Caki2 (cell line): ENCODE measurements around the gene HSPA1B. TPM values are rescaled to one million over a fixed set of nuclear protein-coding genes. Genes with fewer than 3 reads are reported as not detected.
"Not testable (repeated sequence)": the region's sequence is repeated elsewhere in the genome, so short reads cannot be mapped to it uniquely, and the experiment has no call there.

Experiments used
- DNase-seq: peaks from one replicate; pipeline ENCODE4 v3.0.0-alpha.2; 2015; ENCODE audit warnings: low read depth
- in situ Hi-C: cut with HindIII; loops from 2 replicates; pipeline ENCODE4 v1.10.0; 2016; ENCODE audit warnings: low sequenced_read_pairs, low pct_unique_long_range_greater_than_20kb, mixed read lengths
- total RNA-seq: library from RNA; depleted of rRNA; stranded (reverse); fragments of >200 nt; shearing (Covaris generic); gene quantifications from 2 replicates; pipeline ENCODE4 v1.2.3, GENCODE V29; 2014; ENCODE audit warnings: low replicate concordance

The HSPA1B gene
- total RNA-seq, 1 experiment from 2014 or later = 441 TPM

- in situ Hi-C loops = no loop called here
- no peak for DNase-seq
Measured at GRCh38 chr6:31842053-31842452, 14.5 kb downstream of the HSPA1B start.

- in situ Hi-C loops = no loop called here
- DNase-seq = peak; percentile 58
Measured at GRCh38 chr6:31844507-31844906, 17.0 kb downstream of the HSPA1B start.

- DNase-seq = no peak
- in situ Hi-C loops = no loop called here
Measured at GRCh38 chr6:31847276-31847978, 19.9 kb downstream of the HSPA1B start.

GRCh38 chr6:31850765-31851484, 23.4 kb downstream of the HSPA1B start:
- no peak for DNase-seq
- in situ Hi-C loops = no loop called here

- in situ Hi-C loops = no loop called here
- DNase-seq = peak; percentile 97
Measured at GRCh38 chr6:31851485-31851832, 23.9 kb downstream of the HSPA1B start.

- in situ Hi-C loops = not testable (repeated sequence)
- peak; percentile 84 for DNase-seq
Measured at GRCh38 chr6:31851980-31852718, 24.6 kb downstream of the HSPA1B start.

- in situ Hi-C loops, DNase-seq: not testable (repeated sequence)
Measured at GRCh38 chr6:31857774-31858173, 30.2 kb downstream of the HSPA1B start.

GRCh38 chr6:31858707-31859106, 31.2 kb downstream of the HSPA1B start:
- in situ Hi-C loops = no loop called here
- no peak for DNase-seq

GRCh38 chr6:31859923-31860322, 32.4 kb downstream of the HSPA1B start:
- in situ Hi-C loops = no loop called here

GRCh38 chr6:31860349-31860748, 32.8 kb downstream of the HSPA1B start:
- in situ Hi-C loops = no loop called here
- DNase-seq = no peak

More at GRCh38 chr6:31859923-31860322, 32.4 kb downstream of the HSPA1B start:
- no peak for DNase-seq

GRCh38 chr6:31861150-31861549, 33.6 kb downstream of the HSPA1B start:
- no peak for DNase-seq
- in situ Hi-C loops = no loop called here

- in situ Hi-C loops = no loop called here
Measured at GRCh38 chr6:31861919-31862343, 34.4 kb downstream of the HSPA1B start.

GRCh38 chr6:31862344-31863235, 35.1 kb downstream of the HSPA1B start, which contains the start of gene NEU1:
NEU1 (minus strand) TSS chr6:31862821; CDS start chr6:31862776, 45 bp downstream.
- in situ Hi-C loops = no loop called here
- peak; percentile 100 for DNase-seq

More at GRCh38 chr6:31861919-31862343, 34.4 kb downstream of the HSPA1B start:
- DNase-seq = no peak

- DNase-seq, in situ Hi-C loops: not testable (repeated sequence)
Measured at GRCh38 chr6:31864123-31864562, 36.6 kb downstream of the HSPA1B start.

- DNase-seq = no peak
- in situ Hi-C loops = no loop called here
Measured at GRCh38 chr6:31864818-31865204, 37.3 kb downstream of the HSPA1B start.

GRCh38 chr6:31865205-31866118, 37.9 kb downstream of the HSPA1B start:
- peak; percentile 94 for DNase-seq
- in situ Hi-C loops = no loop called here

GRCh38 chr6:31868658-31868971, 41.1 kb downstream of the HSPA1B start:
- in situ Hi-C loops, DNase-seq: not testable (repeated sequence)
